C4-2B (cell line): ENCODE results near the gene EDIL3.

Experiments
- H3K27ac ChIP-seq: fragments of 450-650 bp; 2 replicates; pipeline ENCODE4 v1.5.1; 2017
- CTCF ChIP-seq: fragments of 450-650 bp; conservative IDR thresholded peaks from 2 replicates; pipeline ENCODE4 v1.5.1; 2017; ENCODE audit warnings: mild to moderate bottlenecking
- ZFX ChIP-seq: fragments of 450-650 bp; IDR thresholded peaks from 2 replicates; pipeline ENCODE4 v1.6.1; 2017

Gene EDIL3

DNA sequence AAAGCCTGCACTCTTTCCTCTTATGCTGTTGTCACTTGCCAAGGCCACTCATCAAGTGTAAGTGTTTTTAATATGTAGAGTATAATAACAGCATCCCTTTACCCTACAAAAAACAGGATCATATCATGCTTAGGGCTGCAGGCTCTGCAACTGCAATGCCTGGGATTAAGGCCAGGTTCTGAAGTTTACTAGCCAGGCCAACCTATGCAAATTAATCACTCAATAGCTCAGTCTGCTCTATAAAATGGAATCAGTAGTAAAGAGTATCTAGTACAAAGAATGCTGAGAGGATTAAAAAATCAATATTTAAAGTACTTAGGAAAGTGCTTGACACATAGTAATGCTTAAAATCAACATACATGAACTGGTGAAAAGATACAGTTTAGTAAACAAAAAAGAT, 253.3 kb downstream of the EDIL3 start:
- H3K27ac ChIP-seq: no peak overlapping the region
- TF ChIP-seq CTCF (no peak), ZFX (no peak)

DNA sequence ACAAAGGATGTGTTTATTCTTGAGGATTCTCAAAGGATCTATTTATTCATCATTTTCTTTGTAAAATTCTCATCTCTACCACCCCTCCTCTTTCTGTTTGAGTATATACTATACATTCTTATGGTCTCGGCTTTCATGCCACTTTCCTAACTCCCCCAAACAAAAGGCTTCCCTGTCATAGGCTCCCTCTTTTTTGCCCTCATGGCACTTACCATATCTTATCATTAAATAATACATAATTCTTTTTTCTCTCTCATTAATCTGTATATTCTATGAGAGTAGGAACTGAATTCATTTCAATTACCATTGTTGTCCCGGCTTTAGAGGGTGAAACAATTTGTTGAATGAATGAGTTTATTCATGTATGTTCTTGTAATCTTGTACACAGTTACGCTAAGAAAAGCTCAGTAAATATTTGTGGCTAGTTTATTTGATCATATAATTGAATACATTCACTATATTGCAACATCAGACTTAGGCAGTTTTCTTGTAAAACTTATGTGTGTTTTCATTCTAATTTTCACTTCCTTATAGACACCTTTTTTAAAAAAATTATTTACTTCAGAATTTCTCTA, 254.6 kb downstream of the EDIL3 start:
- no peak overlapping the region for H3K27ac ChIP-seq
- TF ChIP-seq CTCF (no peak), ZFX (no peak)

GRCh38 chr5:84125216-84125615, 259.5 kb downstream of the EDIL3 start:
- H3K27ac ChIP-seq: no peak overlapping the region
- TF ChIP-seq CTCF (no peak), ZFX (no peak)

DNA sequence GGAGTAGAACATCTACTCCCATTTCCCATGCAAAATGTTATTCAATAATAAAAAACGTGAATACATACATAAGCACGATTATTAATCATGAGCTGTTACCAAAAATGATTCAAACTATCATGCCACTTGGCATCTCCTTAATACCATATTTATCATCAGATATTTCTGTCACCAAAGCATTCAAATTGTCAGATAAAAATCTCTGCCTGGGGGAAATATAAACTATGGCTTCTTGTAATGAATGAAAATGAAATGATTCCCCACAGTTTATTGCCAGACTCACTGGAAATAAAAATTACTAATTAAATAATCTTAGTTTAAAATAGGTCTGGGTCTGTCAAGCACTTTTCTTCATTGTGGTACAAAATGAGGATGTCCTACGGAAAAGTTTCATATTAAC, 265.4 kb downstream of the EDIL3 start:
- H3K27ac ChIP-seq: no peak overlapping the region
- TF ChIP-seq CTCF (no peak), ZFX (no peak)

DNA sequence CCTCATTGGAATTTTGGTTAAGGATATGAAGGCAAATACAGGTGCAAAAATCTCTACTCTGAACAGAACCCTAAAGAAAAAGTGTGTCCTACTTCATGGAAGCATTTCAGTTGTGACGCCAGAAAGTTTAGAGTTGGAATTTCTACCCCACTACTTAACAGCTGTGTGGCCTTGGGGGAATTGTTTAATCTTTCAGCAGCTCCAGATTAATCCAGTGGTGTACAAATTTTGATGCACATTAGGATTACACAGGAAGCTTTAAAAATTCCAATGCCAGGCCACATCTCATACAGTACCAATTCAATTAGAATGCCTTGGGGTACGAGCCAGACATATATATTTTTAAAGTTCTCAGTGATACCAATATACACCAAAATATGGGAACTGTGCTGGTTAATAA, 266.1 kb downstream of the EDIL3 start:
- no peak overlapping the region for H3K27ac ChIP-seq
- no peak for TF ChIP-seq CTCF

DNA sequence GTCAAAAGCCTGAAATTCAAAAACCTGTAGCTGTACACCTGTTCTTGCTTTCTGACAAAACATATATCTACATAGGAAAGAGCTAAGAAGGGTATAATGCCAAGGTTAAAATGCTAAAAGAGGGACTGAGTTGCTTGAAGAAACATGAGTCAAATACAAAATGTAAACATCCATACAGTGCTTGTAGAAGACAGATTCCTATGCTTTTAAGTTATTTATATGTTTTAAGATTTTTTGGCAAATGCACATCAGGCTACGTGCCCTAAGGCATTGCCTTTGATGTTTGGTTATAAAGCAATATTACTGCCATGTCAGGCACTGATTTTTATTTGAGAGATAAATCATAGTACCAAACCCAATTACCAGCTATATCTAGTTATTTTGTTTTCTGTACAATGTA, 269.0 kb downstream of the EDIL3 start:
- H3K27ac ChIP-seq: no peak overlapping the region
- TF ChIP-seq ZFX (no peak), CTCF (no peak)

DNA sequence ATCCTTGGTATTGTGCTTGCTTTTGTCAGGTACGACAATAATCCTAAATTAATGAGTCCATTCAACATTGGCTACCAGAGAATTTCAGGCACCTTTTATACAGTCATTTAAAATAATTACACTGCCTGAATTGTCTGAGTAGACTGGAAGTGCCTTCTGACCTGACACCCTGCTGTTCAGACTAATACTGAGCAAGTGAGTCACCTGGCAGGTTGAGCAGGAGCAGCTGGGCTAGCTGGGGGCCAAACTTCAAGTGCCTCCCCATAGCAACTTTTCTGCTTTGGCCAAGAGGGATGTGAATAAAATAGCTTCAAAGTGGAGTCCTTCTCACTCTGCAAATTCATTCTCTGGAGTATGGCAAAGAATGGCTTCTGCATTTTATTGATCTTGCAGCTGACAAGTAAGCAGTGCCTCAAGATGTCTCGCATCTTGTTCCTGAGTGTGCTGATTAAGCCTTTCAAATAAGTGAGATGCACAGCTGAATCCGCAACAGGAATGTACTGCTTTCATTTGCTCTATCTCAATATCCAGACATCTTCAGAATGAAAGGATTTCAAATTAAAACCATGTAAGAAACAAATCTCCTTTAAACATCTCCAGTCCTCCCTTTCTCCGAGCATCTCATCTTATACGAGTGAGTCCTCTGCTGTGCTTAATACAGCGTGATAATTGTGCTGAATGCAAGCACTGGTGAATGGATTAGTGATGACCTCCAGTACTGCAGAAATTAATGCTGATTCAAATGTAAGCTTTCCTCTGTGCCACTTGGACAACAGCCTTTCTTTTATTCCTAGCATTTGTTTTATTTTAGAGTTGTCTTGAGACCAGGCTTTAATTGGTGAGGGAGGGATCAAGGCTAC, 271.2 kb downstream of the EDIL3 start:
- no peak overlapping the region for H3K27ac ChIP-seq

More for the DNA sequence above, 271.2 kb downstream of the EDIL3 start:
- no peak for TF ChIP-seq ZFX
- no peak for TF ChIP-seq CTCF
